DOHH2 (cell line): ENCODE results near the gene C14orf180.

ENCODE experiments used
- CTCF ChIP-seq: fragments of 200-600 bp; sonication (generic); IDR thresholded peaks from one replicate; pipeline ENCODE4 v1.5.1; 2014; ENCODE audit warnings: antibody characterized with exemption, mild to moderate bottlenecking, low read depth, low read length; ENCODE audit not compliant: poor library complexity, severe bottlenecking
- EZH2phosphoT487 ChIP-seq: fragments of 200-600 bp; sonication (generic); IDR thresholded peaks from 2 replicates; pipeline ENCODE4 v1.6.1; 2017; ENCODE audit warnings: borderline replicate concordance, mild to moderate bottlenecking, antibody characterized with exemption, low read length, moderate library complexity, mixed read lengths

DNA sequence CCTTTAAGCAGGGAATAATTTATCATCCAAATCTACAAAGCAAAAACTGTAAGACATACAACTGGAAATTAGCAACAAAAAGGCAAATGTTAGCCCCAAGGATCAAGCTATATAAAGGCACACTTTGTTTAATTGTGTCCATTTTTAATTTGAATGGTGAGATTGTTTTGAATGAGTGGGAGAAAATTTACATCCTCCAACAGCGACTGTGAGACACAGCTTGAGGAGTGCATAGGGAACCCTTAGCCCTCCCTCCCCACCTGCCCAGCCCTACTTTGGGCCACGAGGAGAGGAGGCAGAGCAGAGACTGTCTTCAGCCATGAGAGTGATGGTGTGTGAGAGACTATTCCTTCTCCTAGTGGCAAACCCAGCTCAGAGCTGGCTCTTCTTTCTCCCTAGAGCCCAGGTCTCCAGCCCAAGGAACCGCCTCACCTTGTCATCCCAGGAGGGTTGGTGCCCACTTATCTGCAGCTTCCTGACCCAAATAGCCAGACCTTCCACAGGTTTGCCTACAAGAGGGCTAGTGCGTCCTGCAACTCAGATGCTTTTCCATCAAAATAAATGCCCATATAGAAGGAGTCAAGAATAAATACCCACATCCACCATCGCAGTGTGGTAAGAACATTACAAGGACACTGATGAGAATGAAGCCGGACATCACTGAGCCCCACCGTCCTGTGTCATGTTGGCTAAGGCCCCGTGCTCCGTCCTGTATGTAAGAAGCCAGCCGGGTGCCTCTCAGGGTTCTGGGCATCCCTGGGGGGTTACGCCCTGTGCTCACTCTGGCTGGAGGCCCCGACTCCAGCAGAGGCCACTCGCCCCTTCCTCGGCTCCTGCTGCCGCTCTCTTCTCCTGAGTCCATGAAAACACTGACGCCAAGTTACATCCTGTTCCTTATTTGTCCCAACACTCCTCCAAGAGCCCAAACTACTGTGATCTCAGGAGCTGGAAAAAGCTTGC lies 36.4 kb upstream of the C14orf180 start:
- TF ChIP-seq CTCF (no peak), EZH2phosphoT487 (no peak)
